ENCODE results near the gene SULT2B1. TPM values are rescaled to one million over a fixed set of nuclear protein-coding genes. Genes with fewer than 3 reads are reported as not detected.

The SULT2B1 gene
- total and polyA plus RNA-seq, 2 donors (not counting 1 experiment from before 2014, with no cell fraction given), result 0.10 to 0.33 TPM

DNA sequence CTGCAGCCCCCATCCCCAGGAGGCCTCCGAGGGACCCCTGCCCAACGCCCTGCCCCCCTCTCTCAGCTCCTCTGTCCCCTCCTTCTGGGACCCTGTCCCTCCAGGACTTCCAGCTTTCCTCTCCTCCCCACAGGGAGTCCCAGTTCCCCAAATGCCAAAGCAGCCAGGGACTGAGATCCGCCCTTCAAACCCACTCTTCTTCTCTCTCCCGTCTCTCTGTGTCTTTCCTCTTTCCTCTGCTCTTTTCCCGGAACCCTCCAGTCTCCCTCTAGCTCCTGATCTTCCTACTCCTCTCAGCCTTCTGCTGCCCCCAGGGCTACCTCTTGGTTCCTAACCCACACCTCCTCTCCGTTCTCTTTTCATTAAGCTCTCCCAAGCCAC, 93.6 kb downstream of the SULT2B1 start:
- Histone ChIP-seq H4K20me1 (ENCODE audit: control insufficient read depth, extremely low read depth, insufficient read depth, low read length) (no peaks in the 10 kb centered on the region), H3K27ac (ENCODE audit: insufficient read depth, low read length) (no peak overlapping the region), H3K4me3 (replicated peaks in 1 of 4; ENCODE audit: control extremely low read depth in 1 of 4, insufficient read depth in 1 of 4, low read depth in 3 of 4, low read length in 4 of 4) (peak overlapping the region; percentile 27 to 63 (median 46)), H3K36me3 (ENCODE audit: control insufficient read depth, insufficient read depth, low read length) (no peaks in the 10 kb centered on the region), H3K79me2 (ENCODE audit: control insufficient read depth, insufficient read depth, low read length) (no peaks in the 10 kb centered on the region), H2AFZ (ENCODE audit: low read length) (peak overlapping the region; percentile 75), H3K4me2 (ENCODE audit: extremely low read depth, insufficient read depth, low read length) (peak overlapping the region; percentile 72), H3K9me3 (ENCODE audit: control insufficient read depth, insufficient read depth, low read depth, low read length) (no peaks in the 10 kb centered on the region), H3K9ac (ENCODE audit: insufficient read depth, low read length) (no peak overlapping the region), H3K4me1 (ENCODE audit: control insufficient read depth, extremely low read depth, insufficient read depth, low read length) (peaks cover 2% of the 10 kb centered on the region), H3K27me3 (ENCODE audit: control insufficient read depth, insufficient read depth, low read length) (no peaks in the 10 kb centered on the region)
- TF ChIP-seq EZH2 (IDR thresholded peaks at IDR 0.05; ENCODE audit: low read length, missing control alignments), result no peak
- TF ChIP-seq, protein P1, sequence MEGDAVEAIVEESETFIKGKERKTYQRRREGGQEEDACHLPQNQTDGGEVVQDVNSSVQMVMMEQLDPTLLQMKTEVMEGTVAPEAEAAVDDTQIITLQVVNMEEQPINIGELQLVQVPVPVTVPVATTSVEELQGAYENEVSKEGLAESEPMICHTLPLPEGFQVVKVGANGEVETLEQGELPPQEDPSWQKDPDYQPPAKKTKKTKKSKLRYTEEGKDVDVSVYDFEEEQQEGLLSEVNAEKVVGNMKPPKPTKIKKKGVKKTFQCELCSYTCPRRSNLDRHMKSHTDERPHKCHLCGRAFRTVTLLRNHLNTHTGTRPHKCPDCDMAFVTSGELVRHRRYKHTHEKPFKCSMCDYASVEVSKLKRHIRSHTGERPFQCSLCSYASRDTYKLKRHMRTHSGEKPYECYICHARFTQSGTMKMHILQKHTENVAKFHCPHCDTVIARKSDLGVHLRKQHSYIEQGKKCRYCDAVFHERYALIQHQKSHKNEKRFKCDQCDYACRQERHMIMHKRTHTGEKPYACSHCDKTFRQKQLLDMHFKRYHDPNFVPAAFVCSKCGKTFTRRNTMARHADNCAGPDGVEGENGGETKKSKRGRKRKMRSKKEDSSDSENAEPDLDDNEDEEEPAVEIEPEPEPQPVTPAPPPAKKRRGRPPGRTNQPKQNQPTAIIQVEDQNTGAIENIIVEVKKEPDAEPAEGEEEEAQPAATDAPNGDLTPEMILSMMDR (conservative IDR thresholded peaks at IDR 0.05 in 1 of 2, IDR thresholded peaks at IDR 0.05 in 1 of 2; ENCODE audit: low read depth in 1 of 2, low read length in 2 of 2), result no peak
- no peak for DNase-seq (ENCODE audit: low read depth in 2 of 2)

DNA sequence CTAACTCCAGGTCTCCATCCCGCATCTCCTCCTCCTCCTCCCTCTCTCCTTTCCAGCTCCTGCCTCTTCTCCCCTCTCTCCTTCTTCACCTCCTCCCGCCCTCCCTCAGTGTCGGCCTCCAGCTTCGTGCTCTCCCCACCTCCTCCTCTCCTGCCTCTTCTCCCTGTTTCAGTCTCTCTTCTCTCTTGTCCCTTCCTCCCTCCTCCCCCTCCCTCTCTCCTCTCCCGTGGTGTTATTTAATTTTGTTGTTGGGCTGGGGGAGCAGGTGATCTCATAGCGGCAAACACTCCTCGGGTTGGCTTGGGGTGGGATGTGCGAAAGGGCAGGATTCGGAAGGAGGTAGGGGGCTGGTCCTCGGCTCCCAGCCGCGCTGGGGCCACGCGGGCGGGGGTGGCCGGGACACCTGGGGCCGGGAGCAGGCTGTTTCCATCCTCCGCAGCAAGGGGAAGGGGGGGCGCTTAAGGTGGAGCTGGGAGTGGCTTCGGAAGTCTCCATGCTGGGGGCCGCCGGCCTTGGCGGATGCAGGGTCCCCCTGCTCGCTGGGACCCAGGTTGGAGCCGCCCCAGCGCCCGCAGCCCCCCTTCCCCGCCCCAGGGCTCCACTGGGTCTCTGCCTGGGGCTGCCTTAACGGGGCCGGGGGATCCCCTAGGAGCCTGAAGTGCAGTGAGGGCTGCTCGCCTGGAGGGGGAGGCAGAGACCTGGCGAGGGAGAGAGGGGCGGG, 94.2 kb downstream of the SULT2B1 start, which contains the start of gene CA11:
Gene CA11 (minus strand): TSS at position 187 of the 721 bp plus-strand sequence. CDS start 555 bp downstream, outside the sequence.
- DNase-seq (ENCODE audit: low read depth in 2 of 2), result peak; percentile 24 to 75

DNA sequence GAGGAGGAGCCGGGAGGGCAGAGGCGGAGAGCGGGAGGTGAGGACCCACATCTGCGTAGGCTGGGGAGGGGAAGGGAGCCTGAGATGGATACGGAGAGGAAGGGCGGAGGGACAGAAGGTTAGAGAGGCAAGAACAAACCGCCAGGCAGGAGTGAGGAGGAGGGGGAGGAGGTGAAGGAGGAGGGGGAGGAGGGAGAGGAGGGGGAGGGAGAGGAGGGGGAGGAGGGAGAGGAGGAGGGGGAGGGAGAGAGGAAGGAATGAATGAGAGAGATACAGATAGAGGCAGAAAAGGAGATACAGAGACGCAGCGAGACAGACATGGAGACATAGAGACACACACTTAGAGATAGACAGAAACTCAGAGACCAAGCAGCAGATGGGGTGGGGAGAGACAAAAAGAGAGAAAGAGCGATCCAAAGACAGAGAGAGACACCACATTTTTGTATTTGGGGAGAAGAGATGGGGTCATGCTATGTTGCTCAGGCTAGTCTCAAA, 94.8 kb downstream of the SULT2B1 start:
- Histone ChIP-seq H3K27me3 (ENCODE audit: control insufficient read depth, insufficient read depth, low read length) (no peaks in the 10 kb centered on the region), H3K27ac (ENCODE audit: insufficient read depth, low read length) (no peak overlapping the region), H3K4me2 (ENCODE audit: extremely low read depth, insufficient read depth, low read length) (no peak overlapping the region), H3K4me3 (replicated peaks in 1 of 4; ENCODE audit: control extremely low read depth in 1 of 4, insufficient read depth in 1 of 4, low read depth in 3 of 4, low read length in 4 of 4) (peak overlapping the region in 1 of 4 experiments; percentile 63), H3K9me3 (ENCODE audit: control insufficient read depth, insufficient read depth, low read depth, low read length) (no peaks in the 10 kb centered on the region), H3K79me2 (ENCODE audit: control insufficient read depth, insufficient read depth, low read length) (no peaks in the 10 kb centered on the region), H3K9ac (ENCODE audit: insufficient read depth, low read length) (no peak overlapping the region), H3K4me1 (ENCODE audit: control insufficient read depth, extremely low read depth, insufficient read depth, low read length) (peaks cover 2% of the 10 kb centered on the region), H2AFZ (ENCODE audit: low read length) (no peak overlapping the region), H4K20me1 (ENCODE audit: control insufficient read depth, extremely low read depth, insufficient read depth, low read length) (no peaks in the 10 kb centered on the region), H3K36me3 (ENCODE audit: control insufficient read depth, insufficient read depth, low read length) (no peaks in the 10 kb centered on the region)
- TF ChIP-seq EZH2 (IDR thresholded peaks at IDR 0.05; ENCODE audit: low read length, missing control alignments), result no peak
- TF ChIP-seq, protein P1 (conservative IDR thresholded peaks at IDR 0.05 in 1 of 2, IDR thresholded peaks at IDR 0.05 in 1 of 2; ENCODE audit: low read depth in 1 of 2, low read length in 2 of 2), result no peak
- DNase-seq (ENCODE audit: low read depth in 2 of 2), result peak in 1 of 2 donors; percentile 79

More for the DNA sequence above, 94.2 kb downstream of the SULT2B1 start, which contains the start of gene CA11:
- Histone ChIP-seq H4K20me1 (ENCODE audit: control insufficient read depth, extremely low read depth, insufficient read depth, low read length) (no peaks in the 10 kb centered on the region), H3K9me3 (ENCODE audit: control insufficient read depth, insufficient read depth, low read depth, low read length) (no peaks in the 10 kb centered on the region), H3K9ac (ENCODE audit: insufficient read depth, low read length) (no peak within 1 kb of the TSS), H3K27me3 (ENCODE audit: control insufficient read depth, insufficient read depth, low read length) (no peaks in the 10 kb centered on the region), H2AFZ (ENCODE audit: low read length) (peak within 1 kb of the TSS; percentile 75), H3K27ac (ENCODE audit: insufficient read depth, low read length) (no peak within 1 kb of the TSS), H3K79me2 (ENCODE audit: control insufficient read depth, insufficient read depth, low read length) (no peaks in the 10 kb centered on the region), H3K4me3 (replicated peaks in 1 of 4; ENCODE audit: control extremely low read depth in 1 of 4, insufficient read depth in 1 of 4, low read depth in 3 of 4, low read length in 4 of 4) (peak within 1 kb of the TSS; percentile 27 to 63 (median 46)), H3K4me1 (ENCODE audit: control insufficient read depth, extremely low read depth, insufficient read depth, low read length) (peaks cover 2% of the 10 kb centered on the region), H3K36me3 (ENCODE audit: control insufficient read depth, insufficient read depth, low read length) (no peaks in the 10 kb centered on the region), H3K4me2 (ENCODE audit: extremely low read depth, insufficient read depth, low read length) (peak within 1 kb of the TSS; percentile 72)
- TF ChIP-seq, protein P1 (conservative IDR thresholded peaks at IDR 0.05 in 1 of 2, IDR thresholded peaks at IDR 0.05 in 1 of 2; ENCODE audit: low read depth in 1 of 2, low read length in 2 of 2), result peak; percentile 75 to 80
- no peak for TF ChIP-seq EZH2 (IDR thresholded peaks at IDR 0.05; ENCODE audit: low read length, missing control alignments)

Data from fibroblast of lung (primary cell).